GM11168 (cell line): ENCODE data around the gene FRMPD3.

Experiments used
- in situ Hi-C: fragments of 300-500 bp; cut with MboI; formaldehyde crosslinking; loops from one replicate; pipeline ENCODE4 v1.12.0; 2022; ENCODE audit warnings: low sequenced_read_pairs; ENCODE audit not compliant: unreplicated experiment

The FRMPD3 gene

DNA sequence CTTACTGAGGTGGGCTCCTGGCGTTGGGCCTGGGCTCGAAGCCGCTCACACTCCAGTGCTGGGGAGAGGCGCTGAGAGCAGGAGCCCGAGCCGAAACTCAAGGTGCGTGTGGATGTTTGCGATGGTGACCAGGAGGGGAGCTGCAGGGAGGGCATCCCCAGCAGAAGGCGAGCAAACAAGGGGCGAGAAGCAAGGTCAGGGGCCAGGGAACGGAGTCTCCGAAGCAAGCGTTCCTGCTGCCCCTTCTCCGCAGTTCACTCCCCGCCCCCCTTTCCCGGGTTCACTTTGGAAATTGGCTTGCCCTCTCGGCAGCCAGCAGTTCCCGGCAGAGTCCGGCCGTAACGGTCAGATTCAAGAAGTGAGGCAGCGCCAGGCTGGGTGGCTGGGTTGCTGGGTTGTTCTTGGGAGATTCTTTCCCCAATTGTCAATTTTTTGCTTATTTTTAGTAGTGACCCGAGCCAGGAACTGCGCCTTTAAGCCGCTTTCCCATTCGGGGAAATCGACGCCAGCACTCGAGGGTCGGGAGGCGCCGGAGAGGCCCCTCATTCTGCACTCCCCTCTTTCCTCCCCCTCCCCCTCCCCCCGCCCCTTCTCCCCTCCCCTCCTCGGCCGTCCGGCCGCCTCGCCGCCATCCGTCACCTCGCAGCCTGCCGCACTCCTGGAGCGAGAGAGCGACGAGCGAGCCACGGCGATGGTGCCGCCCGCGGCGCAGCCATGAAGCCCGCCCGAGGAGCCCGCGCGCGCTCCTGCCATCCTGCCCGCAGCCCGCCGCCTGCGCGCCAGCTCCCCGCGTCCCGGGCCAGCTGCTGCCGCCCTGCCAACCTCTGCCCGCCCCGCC is at the start of gene FRMPD3:
TSS of gene FRMPD3 (plus strand) at position 655 of the 838 bp plus-strand sequence. CDS start 76,937 bp downstream, outside the sequence.
- in situ Hi-C loops: loop anchor here (25.0 kb wide), 1 partner anchor 437 kb away; the partner anchor contains the start of gene MORC4

DNA sequence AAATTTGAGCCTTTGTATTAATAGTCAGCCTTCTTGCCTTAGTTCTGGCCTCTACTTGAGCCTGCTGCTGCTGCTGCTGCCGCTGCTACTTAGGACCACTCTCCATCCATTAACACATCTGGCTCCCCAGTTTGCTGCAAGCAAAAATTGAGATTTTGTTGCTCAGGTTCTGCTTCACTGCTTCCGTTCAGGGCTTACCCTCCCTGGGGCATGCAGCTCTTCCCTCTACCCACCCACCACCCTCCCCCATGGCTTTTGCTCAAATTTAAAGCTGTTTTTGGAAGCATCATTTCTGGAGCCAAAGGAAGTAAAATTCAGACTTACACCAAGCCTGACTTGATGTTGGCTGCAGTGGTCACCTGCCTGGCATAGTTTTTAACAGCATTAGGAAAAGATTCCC is 28.9 kb upstream of the FRMPD3 start:
- in situ Hi-C loops: no loop called here

DNA sequence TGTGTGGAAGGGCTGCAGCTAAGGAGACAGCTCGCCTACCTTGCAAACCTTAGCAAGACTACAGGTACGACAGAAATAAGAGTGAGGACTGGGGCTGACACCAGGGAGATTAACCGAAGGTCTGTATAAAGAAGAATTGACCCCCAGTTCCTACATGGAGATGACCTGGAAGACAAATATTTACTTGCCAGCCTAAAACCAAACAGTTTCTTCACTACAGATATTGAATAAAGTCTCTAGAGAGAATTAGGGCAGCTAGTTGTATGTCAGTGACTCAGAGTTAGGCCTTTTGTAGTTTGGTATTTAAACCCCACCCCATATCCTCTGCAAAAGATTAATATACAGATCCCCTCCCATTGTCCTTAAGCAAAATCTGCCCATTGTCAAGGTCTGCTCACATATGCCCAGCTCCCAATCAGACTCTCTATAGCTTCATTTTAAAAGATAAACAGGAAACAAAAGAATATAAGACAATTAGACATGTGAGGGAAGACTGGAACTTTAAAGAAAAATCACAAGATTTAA is 28.1 kb upstream of the FRMPD3 start:
- in situ Hi-C loops: no loop called here

DNA sequence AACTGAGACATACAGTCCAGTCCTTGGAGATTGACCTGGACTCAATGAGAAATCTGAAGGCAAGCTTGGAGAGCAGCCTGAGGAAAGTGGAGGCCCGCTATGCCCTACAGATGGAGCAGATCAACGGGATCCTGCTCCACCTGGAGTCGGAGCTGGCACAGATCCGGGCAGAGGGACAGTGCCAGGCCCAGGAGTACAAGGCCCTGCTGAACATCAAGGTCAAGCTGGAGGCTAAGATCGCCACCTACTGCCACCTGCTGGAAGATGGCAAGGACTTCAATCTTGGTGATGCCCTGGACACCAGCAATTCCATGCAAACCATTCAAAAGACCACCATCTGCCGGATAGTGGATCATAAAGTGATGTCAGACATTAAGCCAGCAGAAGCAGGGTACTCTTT is 20.4 kb upstream of the FRMPD3 start:
- in situ Hi-C loops: loop anchor here (25.0 kb wide), 1 partner anchor 417 kb away; the partner anchor contains the start of gene MORC4

DNA sequence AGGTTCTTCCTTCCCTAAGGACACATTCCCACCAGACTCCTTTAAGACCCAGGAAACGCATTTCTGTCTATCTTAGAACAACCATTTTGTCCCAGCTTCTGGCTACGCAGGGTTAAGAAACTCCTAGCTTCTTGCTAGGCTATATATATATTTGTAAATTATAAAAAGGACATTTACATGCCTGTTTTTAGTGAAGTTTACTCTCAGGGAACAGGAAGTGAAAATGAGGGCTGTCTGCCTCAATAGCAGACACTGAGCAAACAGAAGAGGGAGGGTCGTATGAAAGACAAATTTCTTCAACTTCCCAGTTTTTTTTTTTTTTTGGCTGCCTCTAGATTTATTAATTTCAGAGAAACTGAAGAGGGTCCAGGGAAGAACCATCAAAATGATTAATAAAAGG is 9.3 kb upstream of the FRMPD3 start:
- in situ Hi-C loops: loop anchor here (25.0 kb wide), 1 partner anchor 428 kb away; the partner anchor contains the start of gene MORC4

DNA sequence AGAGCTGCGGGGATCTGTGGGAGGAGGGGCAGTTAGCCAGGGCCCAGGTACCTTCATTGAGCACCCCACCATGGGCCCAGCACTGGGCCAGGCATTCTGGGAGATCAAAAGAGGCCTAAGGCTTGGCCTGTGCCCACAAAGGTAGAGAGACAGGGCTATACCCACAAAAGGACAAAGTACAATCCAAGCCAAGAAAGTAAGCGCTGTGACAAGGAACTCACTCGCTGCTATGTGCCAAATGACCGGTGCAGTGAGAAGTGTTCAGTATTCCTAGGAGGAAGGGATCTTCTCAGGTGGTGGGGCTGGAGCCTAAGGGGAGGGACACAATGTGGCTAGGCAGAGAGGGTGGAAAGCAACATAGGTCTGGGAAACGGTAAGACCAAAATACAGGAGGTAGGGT is 8.8 kb upstream of the FRMPD3 start:
- in situ Hi-C loops: loop anchor here (25.0 kb wide), 1 partner anchor 428 kb away; the partner anchor contains the start of gene MORC4

DNA sequence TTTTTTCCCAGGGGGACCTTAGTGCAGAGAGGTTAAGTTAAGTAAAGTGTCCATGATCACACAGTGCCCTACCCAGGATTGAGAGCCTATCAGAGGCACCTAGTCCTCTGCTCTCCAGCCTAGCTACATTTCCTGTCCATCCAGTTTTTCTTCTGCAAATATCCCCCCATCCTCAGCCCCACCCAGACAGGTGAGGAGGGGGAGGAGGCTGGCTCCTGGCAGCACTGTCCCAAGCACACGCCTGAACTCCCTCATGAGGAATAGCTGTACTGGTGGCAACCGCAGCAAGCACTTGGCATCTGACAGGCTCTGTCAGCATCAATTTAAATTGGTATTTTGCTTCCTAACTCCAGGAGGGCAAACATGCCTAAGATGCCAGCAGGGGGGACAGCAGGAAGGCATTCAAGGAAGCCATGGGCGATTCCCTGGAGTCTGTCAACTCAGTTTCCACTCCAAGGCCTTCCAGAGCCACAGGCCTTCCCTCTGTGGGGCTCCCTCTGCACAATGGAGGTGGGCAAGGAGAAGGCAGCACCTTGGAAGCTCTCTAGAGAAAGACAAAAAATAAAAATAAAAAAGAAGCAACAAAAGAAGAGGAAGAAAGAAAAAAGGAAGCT is 6.4 kb upstream of the FRMPD3 start:
- in situ Hi-C loops: loop anchor here (25.0 kb wide), 1 partner anchor 431 kb away; the partner anchor contains the start of gene MORC4

DNA sequence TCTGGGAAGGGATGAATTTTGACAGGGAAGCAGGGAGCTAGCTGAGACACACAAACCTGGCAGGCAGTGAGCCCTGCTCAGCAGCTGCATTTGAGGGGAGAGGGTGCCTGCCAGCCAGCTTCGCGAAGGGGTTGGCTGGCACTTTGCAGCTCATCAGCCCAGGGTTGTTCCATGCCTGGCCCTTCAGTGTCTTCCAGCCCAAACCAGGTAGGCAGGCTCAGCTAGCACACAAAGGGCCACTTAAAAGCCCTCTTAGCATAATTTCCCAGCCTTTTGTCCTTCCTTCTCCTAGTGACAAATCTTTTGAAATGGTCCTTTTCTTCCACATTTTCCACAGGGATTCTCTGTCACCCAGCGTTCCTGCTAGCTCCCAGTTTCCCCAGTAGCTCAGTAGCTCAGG is 4.3 kb upstream of the FRMPD3 start:
- in situ Hi-C loops: loop anchor here (25.0 kb wide), 1 partner anchor 433 kb away; the partner anchor contains the start of gene MORC4

DNA sequence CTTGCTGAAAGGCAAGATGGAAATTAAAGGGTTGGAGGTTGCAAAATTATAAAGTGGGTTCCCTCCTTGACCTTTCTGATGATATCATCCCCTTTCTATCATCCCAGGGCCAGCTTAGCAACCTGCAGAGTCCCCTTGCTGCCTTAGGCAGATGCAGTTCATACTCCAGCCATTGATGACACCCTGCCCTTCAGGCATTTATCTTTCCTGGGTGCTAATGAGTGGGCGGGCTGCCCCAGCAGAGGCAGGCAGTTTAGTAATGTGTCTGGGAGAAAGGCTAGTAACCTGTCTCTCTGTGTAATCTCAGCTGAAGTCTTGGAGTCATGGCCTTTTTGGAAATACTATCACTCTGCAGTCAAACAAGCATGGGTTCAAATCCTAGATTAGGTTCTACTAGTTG is 3.8 kb upstream of the FRMPD3 start:
- in situ Hi-C loops: loop anchor here (25.0 kb wide), 1 partner anchor 433 kb away; the partner anchor contains the start of gene MORC4

DNA sequence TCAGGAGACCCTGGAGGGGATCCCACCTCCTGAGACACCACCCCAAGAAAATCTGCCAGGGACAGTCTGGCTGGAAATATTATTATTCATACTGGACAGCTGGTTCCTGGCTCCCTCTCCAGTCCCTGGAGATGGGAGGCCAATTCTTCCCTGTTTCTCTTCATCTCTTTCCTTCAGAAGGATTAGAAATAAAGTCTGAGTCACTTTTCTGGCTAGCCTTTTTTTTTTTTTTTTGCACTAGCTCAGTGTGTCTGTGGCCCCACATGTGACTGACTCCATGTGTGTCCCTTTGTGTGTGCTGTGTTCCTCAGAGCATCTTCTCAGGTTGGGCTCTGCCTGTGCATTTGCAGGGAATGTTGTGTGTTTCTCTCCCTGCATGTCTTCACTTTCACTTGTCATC is 1.8 kb upstream of the FRMPD3 start:
- in situ Hi-C loops: loop anchor here (25.0 kb wide), 1 partner anchor 435 kb away; the partner anchor contains the start of gene MORC4

DNA sequence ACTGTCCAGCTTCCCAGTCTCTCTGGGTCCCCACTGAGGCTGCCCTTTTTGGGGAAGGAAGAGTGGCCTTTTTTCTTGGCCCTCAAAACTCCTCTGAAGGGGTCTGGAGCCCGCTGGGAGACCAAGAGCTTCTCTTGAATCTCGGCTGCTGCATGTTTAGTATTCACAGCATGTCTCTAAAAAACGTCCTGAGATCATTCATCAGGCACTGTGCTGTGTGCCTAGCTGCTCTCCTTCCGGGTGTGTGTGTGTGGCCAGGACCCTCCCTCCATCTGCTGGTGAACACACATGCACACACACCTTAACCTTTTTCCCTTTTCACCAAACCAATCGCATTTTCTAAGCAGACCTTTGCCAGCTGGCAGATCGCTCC is 841 bp upstream of the FRMPD3 start:
- in situ Hi-C loops: loop anchor here (25.0 kb wide), 1 partner anchor 436 kb away; the partner anchor contains the start of gene MORC4

DNA sequence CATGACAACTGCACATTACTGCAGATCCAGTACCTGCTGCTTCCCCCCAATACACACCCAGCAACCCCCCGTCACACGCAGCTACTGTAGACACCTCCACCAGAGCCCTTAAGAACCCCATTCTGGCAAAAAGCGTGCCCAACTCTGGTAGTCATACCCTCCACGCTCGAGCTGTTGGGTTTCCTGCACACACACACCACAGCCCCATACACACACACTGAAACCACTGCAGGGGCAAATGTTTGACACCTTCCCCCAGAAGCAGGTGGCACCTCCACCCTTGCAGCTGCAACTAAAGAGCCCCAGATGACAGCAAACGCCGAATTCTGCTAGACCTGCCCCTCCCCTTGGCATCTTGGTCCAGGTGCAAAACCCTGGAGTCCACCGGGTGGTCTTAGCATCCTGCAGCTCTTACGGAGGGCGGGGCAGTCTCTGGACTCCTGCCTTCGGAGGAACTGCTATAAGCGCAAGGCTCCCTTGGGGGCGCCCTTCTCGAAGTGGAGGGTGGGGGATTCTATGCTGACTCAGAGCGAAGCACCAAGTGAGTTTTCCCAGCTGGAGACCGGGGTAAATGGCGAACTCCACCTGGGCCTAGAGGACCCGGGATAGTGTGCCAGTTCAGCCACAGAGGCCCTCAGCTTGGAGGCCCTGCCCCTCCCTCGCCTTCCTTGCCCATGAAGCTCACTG is 1.5 kb downstream of the FRMPD3 start:
- in situ Hi-C loops: no loop called here

DNA sequence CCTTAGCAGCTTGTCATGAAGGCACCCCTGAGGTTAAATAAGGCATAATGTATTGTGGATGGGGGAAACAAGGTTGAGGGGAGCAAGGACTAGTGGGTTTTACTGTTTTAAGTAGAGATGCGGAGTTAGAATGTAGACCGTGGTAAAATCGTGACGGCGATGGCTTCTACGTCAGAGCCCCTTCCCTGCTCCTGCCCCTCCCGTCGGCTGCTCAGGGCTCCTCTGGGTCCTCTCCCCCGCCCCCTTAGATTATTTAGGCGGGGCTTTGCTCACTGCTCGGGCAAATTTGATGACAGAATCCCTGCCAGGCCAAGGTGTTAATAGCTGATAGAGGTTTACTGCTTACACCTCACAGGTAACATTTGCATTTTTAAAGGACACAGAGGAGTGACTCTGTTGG is 2.3 kb downstream of the FRMPD3 start:
- in situ Hi-C loops: no loop called here

DNA sequence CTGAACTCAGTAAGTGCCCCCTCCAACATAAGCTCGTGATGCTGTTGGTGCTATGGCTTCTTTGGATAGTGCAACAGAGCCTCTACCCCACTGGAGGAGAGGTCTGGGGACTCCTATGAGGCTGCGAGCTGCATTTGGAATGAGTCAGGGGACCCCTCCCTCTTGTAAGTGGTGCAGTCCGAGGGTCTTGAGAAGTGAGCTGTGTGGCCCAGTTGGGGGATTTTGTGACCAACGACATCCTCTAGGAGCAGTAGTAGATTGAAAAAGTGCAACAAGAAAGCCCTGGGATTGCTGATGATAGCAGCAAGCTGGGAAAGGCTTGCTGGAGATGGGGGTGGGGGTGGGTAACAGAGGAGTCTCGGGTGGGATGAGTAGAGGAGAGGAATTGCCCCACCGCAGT is 3.1 kb downstream of the FRMPD3 start:
- in situ Hi-C loops: no loop called here

DNA sequence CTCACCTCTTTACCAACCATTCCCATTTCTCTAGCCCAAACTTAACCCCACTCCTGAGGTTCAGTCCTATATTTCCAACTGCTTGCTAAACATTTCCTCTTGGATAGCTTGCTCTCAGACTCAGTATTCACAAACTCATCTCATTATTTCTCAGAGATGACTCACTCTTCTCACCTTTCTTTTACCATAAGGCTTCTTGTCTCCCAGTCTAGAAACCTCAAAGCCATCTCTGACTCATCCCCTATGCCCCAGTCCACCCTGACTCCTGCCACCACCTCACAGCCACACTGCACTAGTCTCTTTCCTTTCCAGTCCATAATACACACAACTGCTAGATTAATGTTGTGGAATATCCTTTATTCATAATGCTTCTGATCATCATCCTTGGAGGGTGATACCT is 4.8 kb downstream of the FRMPD3 start:
- in situ Hi-C loops: no loop called here

DNA sequence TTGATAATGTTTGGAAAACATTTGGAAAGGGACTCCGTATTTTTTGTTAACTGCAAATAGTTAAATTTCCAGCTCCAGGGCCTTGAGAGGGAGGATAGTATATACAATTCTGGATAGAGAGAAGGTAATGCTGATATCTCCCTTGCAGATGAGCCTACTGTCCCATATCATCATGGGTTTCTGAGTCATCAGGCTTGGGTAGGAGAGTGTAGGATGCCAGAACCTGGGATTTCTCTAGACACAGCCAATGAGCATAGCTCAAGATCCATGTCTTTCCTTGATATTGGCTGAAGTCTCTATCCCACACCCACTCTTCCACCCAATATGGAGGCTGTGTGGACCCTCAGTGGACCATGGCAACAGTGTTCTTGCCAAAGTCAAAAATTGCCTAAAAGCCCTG is 7.8 kb downstream of the FRMPD3 start:
- in situ Hi-C loops: no loop called here

DNA sequence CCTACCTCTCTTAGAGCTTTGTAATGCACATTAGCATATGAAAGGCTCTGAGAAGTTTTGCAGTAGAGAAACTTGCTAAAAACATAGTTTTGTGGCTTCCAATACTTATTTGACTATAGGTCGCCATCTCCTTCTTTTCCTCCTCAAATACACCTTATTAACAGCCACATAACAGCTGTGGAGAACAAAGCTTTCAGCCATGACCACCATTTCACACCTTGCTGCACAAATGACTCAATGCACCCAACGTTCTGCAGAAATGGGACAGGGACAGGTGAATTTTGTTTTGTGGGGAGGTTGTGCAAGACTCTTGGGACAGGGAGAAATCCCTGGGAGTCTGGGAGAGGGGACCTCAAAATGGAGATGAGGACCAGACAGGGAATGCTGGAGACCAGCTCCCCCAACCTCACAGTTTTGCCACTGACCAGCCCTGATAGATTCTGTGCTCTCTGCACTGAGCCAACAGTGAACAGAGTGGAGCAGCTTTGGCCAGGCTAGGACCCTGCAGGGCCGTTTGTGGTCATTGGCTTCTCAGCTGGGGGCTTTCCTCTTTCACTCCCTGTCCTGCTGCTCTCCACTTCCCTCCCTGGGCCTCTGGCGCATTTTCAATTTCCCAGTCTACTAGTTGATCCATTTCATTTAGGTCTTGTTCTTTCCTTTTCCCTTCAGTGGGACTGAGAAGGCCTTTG is 16.6 kb downstream of the FRMPD3 start:
- in situ Hi-C loops: no loop called here

DNA sequence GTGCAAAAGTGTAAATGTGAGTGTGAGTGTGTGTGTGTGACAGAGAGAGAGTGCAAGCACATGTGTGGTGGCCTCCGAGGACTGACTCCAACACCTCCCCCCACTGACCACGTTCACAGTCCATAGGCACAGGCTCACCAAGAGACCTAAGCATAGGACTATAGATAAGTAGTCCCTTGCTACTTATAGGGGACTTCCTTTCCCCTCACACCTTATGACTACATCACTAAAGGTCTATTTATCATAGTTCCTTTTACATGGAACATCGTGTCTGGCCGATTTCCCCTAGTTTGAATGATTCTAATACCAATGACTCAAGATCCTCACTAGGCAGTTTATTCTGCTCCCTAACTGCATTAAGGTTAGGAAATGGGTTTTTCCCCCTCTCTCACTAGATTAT is 17.8 kb downstream of the FRMPD3 start:
- in situ Hi-C loops: no loop called here

DNA sequence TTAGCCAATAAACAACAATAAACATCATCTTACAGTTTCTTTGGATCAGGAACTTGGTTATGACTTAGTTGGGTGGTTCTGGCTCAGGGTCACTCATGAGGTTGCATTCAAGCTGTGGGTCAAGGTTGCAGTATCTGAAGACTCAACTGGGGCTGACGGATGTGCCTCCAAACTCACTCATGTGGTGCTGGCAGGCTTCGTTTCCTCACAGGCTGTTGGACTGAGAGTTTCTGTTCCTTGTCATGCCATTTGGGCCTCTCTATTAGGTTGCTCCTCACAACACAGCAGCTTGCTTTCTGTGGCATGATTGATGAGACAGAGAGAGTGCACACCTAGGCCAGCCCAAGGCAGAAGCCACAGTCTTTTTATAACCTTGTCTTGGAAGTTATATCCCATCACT is 20.7 kb downstream of the FRMPD3 start:
- in situ Hi-C loops: no loop called here

DNA sequence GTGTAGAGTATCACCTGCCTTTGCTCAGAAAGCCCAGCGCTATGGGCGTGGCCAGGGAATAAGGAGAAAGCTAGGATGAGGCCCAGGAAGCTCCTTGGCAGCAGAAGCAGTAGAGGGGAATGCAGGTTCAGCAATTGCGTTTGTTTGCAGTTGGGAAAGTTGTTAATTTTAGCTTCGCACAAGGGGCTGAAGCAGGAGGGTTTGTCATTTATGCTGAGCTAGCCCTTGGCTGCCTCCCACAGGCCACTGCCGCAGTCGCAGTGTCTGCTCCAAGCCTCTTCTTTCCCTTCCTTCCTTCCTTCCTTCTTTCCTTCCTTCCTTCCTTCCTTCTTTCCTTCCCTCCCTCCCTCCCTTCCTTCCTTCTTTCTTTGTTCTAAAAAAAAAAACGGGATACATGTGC is 21.5 kb downstream of the FRMPD3 start:
- in situ Hi-C loops: no loop called here
